ENCODE measurements around the gene DAGLA. TPM values are rescaled to one million over a fixed set of nuclear protein-coding genes. Genes with fewer than 3 reads are reported as not detected.

DAGLA gene
- total and polyA plus RNA-seq, 3 donors from 2014 or later = 5.1 to 8.3 (median 7.1) TPM

GRCh38 chr11:61793083-61793828 lies 113.1 kb downstream of the DAGLA start:
- Histone ChIP-seq H3K27ac (peak overlapping the region; percentile 95 to 98), H3K9me3 (no peaks in the 10 kb centered on the region), H3K4me1 (peaks cover 20% of the 10 kb centered on the region), H3K27me3 (no peaks in the 10 kb centered on the region), H3K36me3 (ENCODE audit: low read depth, missing control alignments) (no peaks in the 10 kb centered on the region), H3K4me3 (peak overlapping the region; percentile 84 to 97)
- intact Hi-C loops (cut with DNase I; ENCODE audit: low total_unique reads) = loop anchor here (10.0 kb wide), 2 partner anchors 162 to 312 kb away; partner anchors contain the start of gene BEST1
- 3% methylated on average over 27 to 29 of the region's 29 CpGs for WGBS, 2 donors
- TF ChIP-seq CTCF (IDR thresholded peaks at IDR 0.05) (no peak), POLR2A (IDR thresholded peaks at IDR 0.05) (no peak)
- DNase-seq = no peak

- H3K36me3 ChIP-seq (ENCODE audit: low read depth, missing control alignments) = no peaks in the 10 kb centered on the region
- 35 to 58% methylated on average over 3 of the region's 3 CpGs for WGBS, 2 donors
- DNase-seq = no peak
- no peaks in the 10 kb centered on the region for H3K9me3 ChIP-seq
- no peak for TF ChIP-seq POLR2A (IDR thresholded peaks at IDR 0.05)
- TF ChIP-seq CTCF (IDR thresholded peaks at IDR 0.05) = no peak
- H3K4me1 ChIP-seq = peaks cover 20% of the 10 kb centered on the region
- no peaks in the 10 kb centered on the region for H3K27me3 ChIP-seq
- intact Hi-C loops (cut with DNase I; ENCODE audit: low total_unique reads) = loop anchor here (10.0 kb wide), 2 partner anchors 161 to 311 kb away; partner anchors contain the start of gene BEST1
- no peak overlapping the region for H3K27ac ChIP-seq
- H3K4me3 ChIP-seq = no peak overlapping the region
These were observed 113.6 kb downstream of the DAGLA start for GRCh38 chr11:61793829-61794204.

- Histone ChIP-seq H3K36me3 (ENCODE audit: low read depth, missing control alignments) (no peaks in the 10 kb centered on the region), H3K27ac (no peak overlapping the region), H3K9me3 (no peaks in the 10 kb centered on the region), H3K4me1 (peaks cover 20% of the 10 kb centered on the region), H3K27me3 (no peaks in the 10 kb centered on the region), H3K4me3 (no peak overlapping the region)
- TF ChIP-seq CTCF (IDR thresholded peaks at IDR 0.05) (no peak), POLR2A (IDR thresholded peaks at IDR 0.05) (no peak)
- intact Hi-C loops (cut with DNase I; ENCODE audit: low total_unique reads) = loop anchor here (10.0 kb wide), 2 partner anchors 160 to 310 kb away; partner anchors contain the start of gene BEST1
- WGBS, 2 donors = 83 to 84% methylated on average over 4 of the region's 4 CpGs
- DNase-seq = no peak
These were observed 114.4 kb downstream of the DAGLA start for GRCh38 chr11:61794579-61794978.

- intact Hi-C loops (cut with DNase I; ENCODE audit: low total_unique reads) = loop anchor here (10.0 kb wide), 2 partner anchors 159 to 309 kb away; partner anchors contain the start of gene BEST1
- H3K36me3 ChIP-seq (ENCODE audit: low read depth, missing control alignments) = no peaks in the 10 kb centered on the region
- WGBS, 2 donors = 83 to 91% methylated on average over 12 of the region's 12 CpGs
- DNase-seq = no peak
- peaks cover 20% of the 10 kb centered on the region for H3K4me1 ChIP-seq
- H3K27ac ChIP-seq = no peak overlapping the region
- H3K4me3 ChIP-seq = no peak overlapping the region
- no peaks in the 10 kb centered on the region for H3K9me3 ChIP-seq
- H3K27me3 ChIP-seq = no peaks in the 10 kb centered on the region
- no peak for TF ChIP-seq POLR2A (IDR thresholded peaks at IDR 0.05)
- TF ChIP-seq CTCF (IDR thresholded peaks at IDR 0.05) = no peak
These were observed 115.3 kb downstream of the DAGLA start for GRCh38 chr11:61795459-61795858.
